Measurements from ENCODE around the gene PAX9. TPM values are rescaled to one million over a fixed set of nuclear protein-coding genes. Genes with fewer than 3 reads are reported as not detected.
A peak's percentile ranks its signal among the peaks of the same experiment; 100 is the strongest.

The PAX9 gene
- total RNA-seq, 4 donors from 2014 or later: not detected

- ATAC-seq (no peak), DNase-seq (no peak)
- Histone ChIP-seq H3K4me3 (peak overlapping the region in 1 of 4 donors; percentile 26), H3K9me3 (peaks cover 0 to 4% (median 0%) of the 10 kb centered on the region in 3 donors), H3K27me3 (peaks cover 86 to 95% (median 91%) of the 10 kb centered on the region in 3 donors), H3K27ac (no peak overlapping the region), H3K36me3 (no peaks in the 10 kb centered on the region), H3K4me1 (peaks cover 14 to 33% of the 10 kb centered on the region in 2 donors)
- TF ChIP-seq POLR2A (IDR thresholded peaks at IDR 0.05) (no peak), CTCF (IDR thresholded peaks at IDR 0.05 in 4 of 5, conservative IDR thresholded peaks at IDR 0.05 in 1 of 5) (no peak)
- in situ Hi-C loops (cut with MboI; ENCODE audit: low sequenced_read_pairs in 4 of 4): loop anchor here in 3 of 4 donors (25.0 kb wide), 3 partner anchors 271 to 946 kb away; partner anchors contain the start of genes FOXA1 (in 1 of the 3) and TTC6 (in 1 of the 3)
- intact Hi-C loops (cut with DNase I; ENCODE audit: low total_unique reads): no loop called here
Observed at GRCh38 chr14:36666416-36667206, 5.0 kb downstream of the PAX9 start.

GRCh38 chr14:36667679-36668078 is 6.0 kb downstream of the PAX9 start:
- Histone ChIP-seq H3K9me3 (peaks cover 0 to 4% (median 0%) of the 10 kb centered on the region in 3 donors), H3K4me3 (no peak overlapping the region), H3K27ac (no peak overlapping the region), H3K4me1 (peaks cover 4 to 23% of the 10 kb centered on the region in 2 donors), H3K27me3 (peaks cover 84 to 94% (median 87%) of the 10 kb centered on the region in 3 donors), H3K36me3 (no peaks in the 10 kb centered on the region)
- TF ChIP-seq CTCF (IDR thresholded peaks at IDR 0.05 in 4 of 5, conservative IDR thresholded peaks at IDR 0.05 in 1 of 5): no peak
- TF ChIP-seq POLR2A (IDR thresholded peaks at IDR 0.05): no peak
- intact Hi-C loops (cut with DNase I; ENCODE audit: low total_unique reads) (no loop called here), in situ Hi-C loops (cut with MboI; ENCODE audit: low sequenced_read_pairs in 4 of 4) (loop anchor here in 3 of 4 donors (25.0 kb wide), 3 partner anchors 270 to 945 kb away; partner anchors contain the start of genes FOXA1 (in 1 of the 3) and TTC6 (in 1 of the 3))
- DNase-seq (no peak), ATAC-seq (no peak)

- no peak for ATAC-seq
- no peak overlapping the region for H3K27ac ChIP-seq
- no peak overlapping the region for H3K4me3 ChIP-seq
- H3K4me1 ChIP-seq: peaks cover 0 to 5% of the 10 kb centered on the region in 2 donors
- in situ Hi-C loops (cut with MboI; ENCODE audit: low sequenced_read_pairs in 4 of 4): loop anchor here in 3 of 4 donors (25.0 kb wide), 3 partner anchors 266 to 941 kb away; partner anchors contain the start of genes FOXA1 (in 1 of the 3) and TTC6 (in 1 of the 3)
- peaks cover 0 to 4% (median 0%) of the 10 kb centered on the region in 3 donors for H3K9me3 ChIP-seq
- DNase-seq: no peak
- intact Hi-C loops (cut with DNase I; ENCODE audit: low total_unique reads): no loop called here
- H3K36me3 ChIP-seq: no peaks in the 10 kb centered on the region
- peaks cover 59 to 82% (median 79%) of the 10 kb centered on the region in 3 donors for H3K27me3 ChIP-seq
- no peak for TF ChIP-seq POLR2A (IDR thresholded peaks at IDR 0.05)
- TF ChIP-seq CTCF (IDR thresholded peaks at IDR 0.05 in 4 of 5, conservative IDR thresholded peaks at IDR 0.05 in 1 of 5): no peak
Observed at GRCh38 chr14:36671149-36671548, 9.5 kb downstream of the PAX9 start.

- in situ Hi-C loops (cut with MboI; ENCODE audit: low sequenced_read_pairs in 4 of 4): loop anchor here in 3 of 4 donors (25.0 kb wide), 3 partner anchors 265 to 940 kb away; partner anchors contain the start of genes FOXA1 (in 1 of the 3) and TTC6 (in 1 of the 3)
Observed at GRCh38 chr14:36672095-36672494, 10.4 kb downstream of the PAX9 start.

More at GRCh38 chr14:36672095-36672494, 10.4 kb downstream of the PAX9 start:
- DNase-seq (no peak), ATAC-seq (no peak)
- Histone ChIP-seq H3K4me1 (no peaks in the 10 kb centered on the region), H3K4me3 (no peak overlapping the region), H3K9me3 (peaks cover 0 to 4% (median 0%) of the 10 kb centered on the region in 3 donors), H3K36me3 (no peaks in the 10 kb centered on the region), H3K27me3 (peaks cover 50 to 72% (median 72%) of the 10 kb centered on the region in 3 donors), H3K27ac (no peak overlapping the region)
- intact Hi-C loops (cut with DNase I; ENCODE audit: low total_unique reads): no loop called here
- TF ChIP-seq CTCF (IDR thresholded peaks at IDR 0.05 in 4 of 5, conservative IDR thresholded peaks at IDR 0.05 in 1 of 5) (no peak), POLR2A (IDR thresholded peaks at IDR 0.05) (no peak)

Measured in gastrocnemius medialis (tissue), 4 donors.